GM23338 (cell line): ENCODE results near the gene SORCS2. TPM values are rescaled to one million over a fixed set of nuclear protein-coding genes. Genes with fewer than 3 reads are reported as not detected.

Experiments
- ATAC-seq: fragments of 200-7000 bp; cut with Tn5 transposase; 3 replicates; pipeline ENCODE4 v1.9.1; 2020
- DNase-seq: peaks from one replicate; pipeline ENCODE4 v3.0.0-alpha.2; 2015; ENCODE audit warnings: low spot score
- H2AFZ ChIP-seq: fragments of 200-600 bp; sonication (generic); 2 replicates; pipeline ENCODE4 v1.8.0; 2016; ENCODE audit warnings: antibody characterized with exemption, mild to moderate bottlenecking, moderate library complexity
- H3F3A ChIP-seq: fragments of 200-600 bp; sonication (generic); replicated peaks from 2 replicates; pipeline ENCODE4 v1.8.0; 2017; ENCODE audit warnings: antibody characterized with exemption, mixed run types, low read depth
- H3K27ac ChIP-seq: fragments of 200-600 bp; sonication (generic); 2 replicates; pipeline ENCODE4 v1.6.1; 2016; ENCODE audit warnings: low read depth
- H3K27me3 ChIP-seq: fragments of 200-600 bp; sonication (generic); 2 replicates; pipeline ENCODE4 v1.8.0; 2016; ENCODE audit warnings: mild to moderate bottlenecking, mixed run types, moderate library complexity; ENCODE audit not compliant: insufficient read depth
- H3K36me3 ChIP-seq: fragments of 200-600 bp; sonication (generic); 2 replicates; pipeline ENCODE4 v1.8.0; 2016; ENCODE audit warnings: mild to moderate bottlenecking; ENCODE audit not compliant: insufficient read depth
- H3K4me1 ChIP-seq: fragments of 200-600 bp; sonication (generic); 2 replicates; pipeline ENCODE4 v1.8.0; 2016; ENCODE audit warnings: mild to moderate bottlenecking, moderate library complexity; ENCODE audit not compliant: insufficient read depth
- H3K4me2 ChIP-seq: fragments of 200-600 bp; sonication (generic); 2 replicates; pipeline ENCODE4 v1.7.1; 2017; ENCODE audit warnings: mixed run types
- H3K4me3 ChIP-seq: fragments of 200-600 bp; sonication (generic); 2 replicates; pipeline ENCODE4 v1.6.1; 2016; ENCODE audit warnings: mixed run types
- H3K79me2 ChIP-seq: fragments of 200-600 bp; sonication (generic); replicated peaks from 2 replicates; pipeline ENCODE4 v1.8.0; 2017; ENCODE audit warnings: mild to moderate bottlenecking; ENCODE audit not compliant: insufficient read depth
- H3K9me2 ChIP-seq: fragments of 200-600 bp; sonication (generic); 2 replicates; pipeline ENCODE4 v1.8.0; 2017; ENCODE audit not compliant: insufficient read depth
- H4K20me1 ChIP-seq: fragments of 200-600 bp; sonication (generic); replicated peaks from 2 replicates; pipeline ENCODE4 v1.8.0; 2017; ENCODE audit warnings: mild to moderate bottlenecking; ENCODE audit not compliant: insufficient read depth
- H3K27ac Mint-ChIP-seq: 2 replicates; pipeline ENCODE4 v1.8.0; 2020; ENCODE audit warnings: inconsistent platforms, mild to moderate bottlenecking, moderate library complexity, mixed read lengths
- H3K27me3 Mint-ChIP-seq: 3 replicates; pipeline ENCODE4 v1.8.0; 2022; ENCODE audit warnings: low read depth, mild to moderate bottlenecking, moderate library complexity, mixed read lengths, inconsistent platforms; ENCODE audit not compliant: insufficient read depth, poor library complexity
- H3K36me3 Mint-ChIP-seq: 3 replicates; pipeline ENCODE4 v1.8.0; 2021; ENCODE audit warnings: low read depth, mild to moderate bottlenecking, inconsistent platforms, moderate library complexity, mixed read lengths
- H3K4me1 Mint-ChIP-seq: 3 replicates; pipeline ENCODE4 v1.8.0; 2020; ENCODE audit warnings: mild to moderate bottlenecking, inconsistent platforms, mixed read lengths
- H3K4me3 Mint-ChIP-seq: 3 replicates; pipeline ENCODE4 v1.8.0; 2021; ENCODE audit warnings: moderate library complexity, mild to moderate bottlenecking, inconsistent platforms, mixed read lengths
- H3K9me3 Mint-ChIP-seq: 3 replicates; pipeline ENCODE4 v1.8.0; 2020; ENCODE audit warnings: moderate library complexity, mild to moderate bottlenecking, inconsistent platforms, mixed read lengths
- CREB1 ChIP-seq: fragments of 250-450 bp; sonication (Bioruptor Pico); IDR thresholded peaks from 2 replicates; pipeline ENCODE4 v1.5.0; 2020; ENCODE audit warnings: low read depth, mild to moderate bottlenecking, moderate library complexity
- ETS1 ChIP-seq: IDR thresholded peaks from 2 replicates; pipeline ENCODE4 v1.6.1; 2016; ENCODE audit warnings: antibody characterized with exemption
- EZH2phosphoT487 ChIP-seq: fragments of 200-600 bp; sonication (generic); IDR thresholded peaks from one replicate; pipeline ENCODE4 v1.8.1; 2018; ENCODE audit warnings: antibody characterized with exemption; ENCODE audit not compliant: unreplicated experiment
- JUNB ChIP-seq: IDR thresholded peaks from one replicate; pipeline ENCODE4 v1.6.1; 2016; ENCODE audit warnings: antibody characterized with exemption; ENCODE audit not compliant: unreplicated experiment
- POLR2AphosphoS5 ChIP-seq: IDR thresholded peaks from 2 replicates; pipeline ENCODE4 v1.6.1; 2016; ENCODE audit warnings: antibody characterized with exemption, low read depth
- REST ChIP-seq: IDR thresholded peaks from one replicate; pipeline ENCODE4 v1.6.1; 2018; ENCODE audit warnings: antibody characterized with exemption; ENCODE audit not compliant: unreplicated experiment
- STAT1 ChIP-seq: IDR thresholded peaks from one replicate; pipeline ENCODE4 v1.6.1; 2016; ENCODE audit warnings: antibody characterized with exemption; ENCODE audit not compliant: unreplicated experiment
- ZNF114 ChIP-seq: fragments of 250-450 bp; sonication (Bioruptor Pico); IDR thresholded peaks from 2 replicates; pipeline ENCODE4 v1.5.0; 2020; ENCODE audit warnings: mild to moderate bottlenecking, moderate library complexity
- ZNF462 ChIP-seq: fragments of 250-450 bp; sonication (Bioruptor Pico); IDR thresholded peaks from 2 replicates; pipeline ENCODE4 v1.5.0; 2020; ENCODE audit warnings: mild to moderate bottlenecking, moderate library complexity
- polyA plus RNA-seq: library from polyadenylated mRNA; unstranded; fragments of >200 nt; fragmentation: Nextera tagmentation; extraction: Ambion mirVana; gene quantifications from 2 replicates; pipeline ENCODE4 v1.2.1, GENCODE V29; 2016
- total RNA-seq: library from RNA; depleted of rRNA; stranded (reverse); fragments of >200 nt; shearing (Covaris generic); gene quantifications from 2 replicates; pipeline ENCODE4 v1.2.3, GENCODE V29; 2014

The SORCS2 gene
- total and polyA plus RNA-seq, 2 experiments from 2014 or later, result 0.47 to 2.4 TPM

GRCh38 chr4:7723625-7724024 lies 531.3 kb downstream of the SORCS2 start (continued):
- TF ChIP-seq ZNF114 (CRISPR knock-in tag) (no peak), REST (no peak), EZH2phosphoT487 (no peak), ETS1 (no peak), CREB1 (CRISPR knock-in tag) (no peak), POLR2AphosphoS5 (no peak)

GRCh38 chr4:7725951-7726350 lies 533.6 kb downstream of the SORCS2 start:
- Histone ChIP-seq H3K4me1 (no peaks in the 10 kb centered on the region), H3K27me3 (no peaks in the 10 kb centered on the region), H3K9me2 (no peaks in the 10 kb centered on the region), H4K20me1 (no peaks in the 10 kb centered on the region), H2AFZ (no peak overlapping the region), H3K36me3 (no peaks in the 10 kb centered on the region), H3K27ac (no peak overlapping the region), H3K79me2 (no peaks in the 10 kb centered on the region), H3K4me2 (no peak overlapping the region), H3F3A (no peaks in the 10 kb centered on the region), H3K4me3 (no peak overlapping the region)
- H3K27ac Mint-ChIP-seq, result no peak overlapping the region
- ATAC-seq, result no peak
- no peaks in the 10 kb centered on the region for H3K36me3 Mint-ChIP-seq
- H3K9me3 Mint-ChIP-seq, result 0 out of 3 replicates have a peak, but pooled peaks cover 3% of the 10 kb centered on the region
- no peaks in the 10 kb centered on the region; the same call in 2 of the 3 replicates for H3K4me1 Mint-ChIP-seq
- DNase-seq, result no peak
- peaks cover 4% of the 10 kb centered on the region for H3K27me3 Mint-ChIP-seq
- no peak overlapping the region for H3K4me3 Mint-ChIP-seq
- TF ChIP-seq ETS1 (no peak), POLR2AphosphoS5 (no peak), ZNF462 (CRISPR knock-in tag) (no peak), REST (no peak), JUNB (no peak), CREB1 (CRISPR knock-in tag) (no peak), STAT1 (no peak)
